Stimulated activated CD8-positive, alpha-beta memory T cell treated with anti-CD3 and anti-CD28 coated beads, Interleukin-4, amount 100 ng/mL, for 1 hour (primary cell): ENCODE measurements around the gene CFAP410.
"Not testable (repeated sequence)": the region's sequence is repeated elsewhere in the genome, so short reads cannot be mapped to it uniquely, and the experiment has no call there.

ENCODE experiments used
- DNase-seq, 2 donors: peaks; one replicate each; pipeline ENCODE4 v3.0.0-alpha.2; 2020; ENCODE audit warnings: low read depth in 2 of 2, low spot score in 1 of 2

Gene CFAP410

DNA sequence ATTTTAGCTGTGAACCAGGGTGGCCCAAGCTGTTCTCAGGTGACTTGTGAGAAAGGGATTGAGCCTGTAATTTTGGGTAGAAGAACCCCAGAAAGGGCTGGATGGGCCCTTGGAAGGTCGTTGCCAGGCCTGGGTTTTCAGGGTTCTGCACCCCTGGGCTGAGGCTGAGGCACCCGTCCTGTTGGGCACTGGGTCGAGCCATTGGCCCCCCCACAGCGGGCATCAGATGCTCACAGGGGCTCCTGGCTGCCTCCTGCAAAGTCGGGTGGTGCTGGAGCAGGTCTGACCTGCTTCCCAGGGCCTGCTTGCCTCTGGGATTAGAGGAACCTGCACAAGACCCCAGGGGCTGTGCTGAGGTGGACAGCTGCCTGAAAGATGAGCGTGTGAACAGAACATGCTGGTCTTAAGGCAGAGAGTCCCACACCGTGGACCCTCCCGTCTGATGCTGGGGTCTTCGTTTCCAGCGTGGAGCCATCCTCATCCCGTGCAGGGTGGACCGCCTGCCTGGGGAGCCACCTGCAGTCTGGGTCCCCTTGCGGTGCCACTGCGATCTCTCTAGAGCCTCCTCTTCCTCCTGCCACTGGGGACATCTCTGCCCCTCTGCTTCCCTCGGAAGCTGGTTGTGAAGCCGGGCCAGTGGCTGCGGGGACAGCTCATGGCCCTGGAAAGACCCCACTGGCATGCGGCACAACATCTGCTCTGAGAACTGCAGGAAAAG, 12.5 kb upstream of the CFAP410 start:
- DNase-seq: no peak

DNA sequence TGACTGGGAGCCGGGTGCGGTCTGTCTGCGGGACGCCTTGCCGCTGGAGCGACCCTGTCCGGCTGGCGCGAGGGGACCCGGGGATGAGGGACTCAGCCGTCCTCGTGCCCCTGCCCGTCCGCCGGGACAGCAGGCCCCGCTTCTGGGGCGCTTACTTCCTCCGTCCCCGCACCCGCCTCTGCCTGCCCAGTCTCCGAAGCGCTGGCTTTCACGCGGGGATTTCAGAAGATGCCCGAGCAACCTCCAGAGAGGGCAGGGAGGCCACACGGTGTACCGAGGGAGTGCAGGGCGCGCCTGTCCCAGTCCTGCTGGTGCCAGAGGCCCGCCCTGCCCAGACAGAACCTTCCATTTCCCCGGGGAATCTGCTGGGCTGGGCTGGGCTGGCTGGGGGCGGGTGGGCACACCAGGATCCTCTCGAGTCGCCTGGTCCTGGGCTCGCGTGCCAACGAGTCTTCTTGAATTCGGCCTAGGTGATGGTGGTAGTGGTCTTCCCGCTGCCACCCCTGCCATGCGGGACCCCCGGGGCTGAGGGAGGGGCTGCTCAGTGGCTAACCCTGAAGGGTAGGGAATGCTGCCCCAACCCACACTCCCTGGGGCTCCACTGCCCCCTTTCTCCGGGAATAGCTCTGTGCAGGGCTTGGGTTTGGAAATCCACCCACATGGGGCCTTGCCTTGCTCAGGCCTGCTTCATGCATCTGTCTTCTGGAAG, 11.7 kb upstream of the CFAP410 start:
- DNase-seq: no peak

DNA sequence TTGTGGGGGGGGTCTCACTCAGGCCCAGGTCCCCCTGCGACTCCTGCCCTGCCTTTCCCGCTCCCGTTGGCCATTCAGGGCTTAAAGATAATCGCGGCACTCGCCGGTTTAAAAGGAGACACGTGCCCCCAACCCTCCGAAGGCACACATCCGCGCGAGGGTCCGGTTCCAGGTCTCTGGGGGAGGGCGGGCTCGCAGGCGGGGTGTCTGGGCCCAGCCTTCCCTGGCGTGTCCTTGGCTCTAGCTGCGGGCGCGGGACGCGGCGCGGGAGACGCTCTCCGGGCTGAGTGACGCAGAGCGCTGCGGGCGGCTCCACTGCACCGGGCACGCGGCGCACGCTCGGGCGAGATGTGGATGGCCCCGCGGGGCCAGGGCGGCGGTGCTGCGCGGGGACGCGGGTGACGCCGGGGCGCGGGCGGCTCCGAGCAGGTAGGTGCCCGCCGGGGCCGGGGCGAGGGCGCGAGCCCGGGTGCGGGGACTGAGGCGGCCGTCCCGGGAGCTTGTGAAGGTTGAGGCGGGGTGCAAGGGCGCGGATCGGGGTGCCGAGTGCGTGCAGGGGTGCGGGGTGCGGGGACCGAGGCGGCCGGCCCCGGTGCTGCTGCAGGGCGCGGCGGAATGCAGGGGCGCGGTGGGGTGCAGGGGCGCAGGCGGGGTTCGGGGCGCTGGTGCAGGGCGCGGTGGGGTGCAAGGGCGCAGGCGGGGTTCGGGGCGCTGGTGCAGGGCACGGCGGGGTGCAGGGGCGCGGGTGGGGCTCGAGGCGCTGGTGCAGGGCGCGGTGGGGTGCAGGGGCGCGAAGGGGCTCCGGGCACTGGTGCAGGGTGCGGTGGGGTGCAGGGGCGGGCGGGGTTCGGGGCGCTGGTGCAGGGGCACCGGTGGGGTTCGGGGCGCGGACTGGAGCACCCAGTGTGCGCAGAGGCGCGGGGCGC, 10.9 kb upstream of the CFAP410 start:
- DNase-seq: no peak

DNA sequence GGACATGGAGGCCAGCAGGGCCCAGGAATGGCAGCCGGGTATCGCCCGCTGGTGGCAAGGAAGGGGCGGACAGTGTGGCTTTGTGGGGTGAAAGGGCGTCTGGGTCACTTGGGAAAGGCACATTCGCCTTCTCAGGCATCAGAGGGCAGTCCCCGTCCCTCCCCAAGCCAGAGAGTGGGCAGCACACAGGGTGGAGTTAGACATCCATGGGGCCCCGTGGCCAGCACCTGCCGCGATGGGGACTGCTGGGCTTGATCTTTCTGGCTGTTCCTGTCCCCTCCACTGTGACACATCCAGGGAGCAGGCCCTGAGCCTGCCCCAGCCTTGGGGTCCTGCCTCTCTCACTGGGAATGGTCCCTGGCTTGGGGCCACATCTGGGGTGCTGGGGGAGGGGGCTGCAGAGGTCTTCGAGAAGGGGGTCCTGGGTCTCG, 10.2 kb upstream of the CFAP410 start:
- DNase-seq: no peak

DNA sequence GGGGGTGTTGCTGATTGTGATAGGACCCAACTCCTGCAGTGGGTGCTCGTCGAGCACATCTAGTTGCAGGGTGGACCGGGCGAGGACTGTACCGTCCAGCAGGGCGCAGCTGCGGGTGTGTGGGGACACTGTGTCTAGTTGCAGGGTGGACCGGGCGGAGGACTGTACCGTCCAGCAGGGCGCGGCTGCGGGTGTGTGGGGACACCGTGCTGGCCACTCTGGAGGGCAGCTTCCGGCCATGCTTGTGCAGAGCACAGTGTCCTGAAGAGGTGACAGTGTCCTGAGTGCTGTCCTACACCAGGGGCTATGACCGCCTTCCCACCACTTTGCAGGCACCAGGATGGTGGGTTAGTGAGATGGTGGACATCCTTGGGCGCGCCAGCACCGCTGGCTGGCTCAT, 9.7 kb upstream of the CFAP410 start:
- no peak for DNase-seq

DNA sequence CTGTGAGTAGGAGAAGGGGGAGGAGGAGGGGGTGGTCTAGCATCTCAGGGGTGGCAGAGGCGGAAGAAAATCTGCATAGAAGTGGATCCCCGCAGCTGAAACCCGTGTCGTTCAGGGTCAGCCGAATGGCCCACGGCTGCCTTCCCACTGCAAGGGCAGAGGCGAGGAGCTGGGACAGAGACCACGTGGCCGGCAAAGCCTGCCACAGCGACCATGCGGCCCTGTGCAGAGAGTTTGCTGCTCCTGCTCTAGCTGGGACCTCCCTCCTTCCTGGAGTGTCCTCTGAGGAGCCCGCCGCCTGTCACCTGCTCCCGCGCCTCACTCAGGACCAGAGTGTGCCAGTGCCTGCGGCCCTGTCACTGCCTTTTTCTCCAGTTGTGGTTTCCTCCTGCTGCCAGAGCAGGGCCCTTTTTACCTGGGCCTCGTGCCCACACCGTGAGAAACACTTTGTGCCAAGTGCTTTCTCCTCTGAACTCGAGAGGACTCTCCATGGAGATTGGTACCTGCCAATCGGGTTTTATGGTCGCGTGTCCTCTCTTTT, 8.8 kb upstream of the CFAP410 start:
- no peak for DNase-seq

DNA sequence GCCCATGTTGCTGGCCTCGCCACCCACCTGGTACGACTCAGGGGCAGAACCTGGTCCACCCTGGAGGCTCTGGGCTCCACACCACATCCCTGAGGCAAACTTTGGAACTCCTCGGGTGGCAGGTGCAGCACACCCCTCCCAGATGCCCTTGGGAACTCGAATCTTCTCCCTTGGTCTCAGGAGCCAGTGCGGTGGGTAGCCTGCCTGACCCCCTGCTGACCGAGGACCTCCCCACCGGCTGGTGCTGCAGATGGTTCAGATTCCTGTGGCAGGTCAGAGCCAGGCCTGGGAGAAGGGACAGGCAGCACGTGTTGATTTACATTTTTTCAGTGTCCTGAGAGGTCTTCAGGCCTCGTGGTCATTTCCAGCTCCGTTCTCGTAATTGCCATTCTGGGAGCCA, 6.3 kb upstream of the CFAP410 start:
- no peak for DNase-seq

DNA sequence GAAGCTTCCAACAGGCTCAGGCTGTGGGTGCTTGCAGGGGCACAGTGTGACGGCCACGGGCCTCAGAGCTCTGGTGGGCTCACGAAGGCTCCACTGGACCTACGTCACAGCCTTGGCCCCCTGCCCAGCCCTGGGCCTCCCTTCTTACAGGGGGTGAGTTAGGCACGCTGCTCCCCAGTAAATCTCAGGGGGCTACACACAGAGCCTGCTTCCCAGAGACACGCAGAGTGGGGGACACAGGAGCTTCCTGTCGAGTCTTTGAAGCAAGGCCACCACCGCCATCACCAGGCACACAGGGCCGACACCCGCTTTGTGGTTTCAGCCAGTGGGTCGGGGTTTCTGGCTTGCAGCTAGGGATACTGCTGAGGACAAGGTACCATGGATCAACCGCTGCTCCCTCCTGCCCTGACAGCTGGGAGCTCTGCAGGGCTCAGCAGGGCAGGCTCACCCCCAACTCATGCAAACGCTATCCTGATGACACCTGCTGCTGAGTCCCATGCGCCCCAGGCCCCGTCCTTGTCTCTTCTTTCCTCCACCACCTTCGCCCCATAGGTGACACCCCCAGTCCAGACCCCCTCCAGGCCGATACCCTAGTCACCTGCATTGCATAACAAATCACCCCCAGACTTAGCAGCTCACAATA, 5.5 kb upstream of the CFAP410 start:
- DNase-seq: no peak

DNA sequence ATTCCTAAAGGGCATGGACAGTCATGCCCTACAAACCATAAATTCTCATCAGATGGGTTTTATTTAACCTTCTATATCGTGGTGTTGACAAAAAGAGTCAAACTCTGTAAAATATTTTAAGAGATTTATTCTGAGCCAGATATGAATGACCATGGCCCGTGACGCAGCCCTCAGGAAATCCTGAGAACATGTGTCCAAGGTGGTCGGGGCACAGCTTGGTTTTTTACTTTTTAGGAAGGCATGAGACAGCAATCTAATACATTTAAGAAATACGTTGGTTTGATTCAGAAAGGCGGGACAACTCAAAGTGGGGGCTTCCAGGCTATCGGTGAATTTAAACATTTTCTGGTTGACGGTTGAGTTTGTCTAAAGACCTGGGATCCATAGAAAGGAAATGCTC, 3.8 kb upstream of the CFAP410 start:
- not testable (repeated sequence) for DNase-seq

DNA sequence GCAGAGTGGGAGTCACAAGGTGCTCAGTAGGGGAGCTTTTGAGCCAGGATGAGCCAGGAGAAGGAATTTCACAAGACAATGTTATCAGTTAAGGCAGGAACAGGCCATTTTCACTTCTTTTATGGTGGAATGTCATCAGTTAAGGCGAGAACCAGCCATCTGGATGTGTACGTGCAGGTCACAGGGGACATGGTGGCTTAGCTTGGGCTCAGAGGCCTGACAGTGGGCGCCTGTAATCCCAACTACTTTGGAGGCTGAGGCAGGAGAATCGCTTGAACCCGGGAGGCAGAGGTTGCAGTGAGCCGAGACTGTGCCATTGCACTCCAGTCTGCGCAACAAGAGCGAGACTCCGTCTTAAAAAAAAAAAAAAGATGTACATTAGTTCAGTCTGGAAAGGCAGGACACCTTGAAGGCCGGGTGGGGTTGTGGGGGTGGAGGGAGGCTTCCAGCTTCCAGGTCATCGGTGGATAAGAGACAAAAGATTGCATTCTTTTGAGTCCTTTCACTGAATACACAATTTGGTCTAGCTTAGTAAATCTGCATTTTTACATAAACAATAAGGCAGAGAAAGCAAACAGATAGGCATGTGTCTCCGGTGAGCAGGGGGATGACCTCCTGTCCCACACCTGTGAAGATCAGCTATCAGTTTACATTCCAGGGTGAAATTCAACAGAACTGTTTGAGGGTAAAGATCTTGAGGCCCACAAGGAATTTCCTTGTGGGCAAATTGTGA, 2.7 kb upstream of the CFAP410 start:
- DNase-seq: not testable (repeated sequence)

DNA sequence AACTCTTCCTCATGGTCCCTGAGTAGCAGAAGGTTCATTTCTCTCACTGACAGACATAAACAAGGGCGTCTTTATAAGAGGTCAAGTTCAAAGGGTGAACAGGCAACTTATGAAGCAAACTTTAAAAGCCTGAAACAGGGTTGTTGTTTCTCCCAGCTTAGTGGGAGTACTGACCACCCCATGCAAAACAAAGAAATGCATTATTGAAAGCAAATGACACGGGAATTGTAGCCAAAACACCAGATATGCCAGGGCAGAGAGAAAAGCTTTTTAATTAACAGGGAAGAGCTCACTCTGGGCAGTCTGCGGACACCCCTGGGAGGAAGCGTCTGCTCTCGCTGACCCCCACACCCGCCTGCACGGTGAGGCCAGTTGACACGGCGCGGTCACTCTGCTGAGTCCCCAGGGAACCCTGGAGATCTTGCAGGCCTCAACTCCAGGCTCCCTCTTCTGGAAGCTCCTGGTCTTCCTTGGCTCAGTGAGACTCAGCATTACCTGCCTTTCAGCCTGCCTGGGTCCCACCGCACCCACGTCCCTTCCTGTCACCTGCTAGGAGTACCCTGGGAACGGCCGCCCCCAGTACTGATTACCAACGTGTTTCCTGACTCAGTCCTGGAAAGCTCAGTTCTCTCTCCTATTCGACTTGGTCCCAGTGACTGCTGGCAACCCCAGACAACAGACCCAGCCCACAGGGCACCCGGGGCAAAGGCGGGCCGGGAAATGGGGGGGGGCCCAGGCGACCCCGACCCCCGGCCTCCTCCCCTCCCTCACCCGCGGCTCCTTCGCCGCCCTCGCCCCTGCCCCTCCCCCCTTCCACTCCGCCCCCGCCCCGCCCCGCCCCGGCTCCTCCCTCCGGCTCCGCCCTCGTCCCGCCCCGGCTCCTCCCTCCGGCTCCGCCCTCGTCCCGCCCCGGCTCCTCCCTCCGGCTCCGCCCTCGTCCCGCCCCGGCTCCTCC, 972 bp downstream of the CFAP410 start:
- DNase-seq: peak in 1 of 2 donors; percentile 15

DNA sequence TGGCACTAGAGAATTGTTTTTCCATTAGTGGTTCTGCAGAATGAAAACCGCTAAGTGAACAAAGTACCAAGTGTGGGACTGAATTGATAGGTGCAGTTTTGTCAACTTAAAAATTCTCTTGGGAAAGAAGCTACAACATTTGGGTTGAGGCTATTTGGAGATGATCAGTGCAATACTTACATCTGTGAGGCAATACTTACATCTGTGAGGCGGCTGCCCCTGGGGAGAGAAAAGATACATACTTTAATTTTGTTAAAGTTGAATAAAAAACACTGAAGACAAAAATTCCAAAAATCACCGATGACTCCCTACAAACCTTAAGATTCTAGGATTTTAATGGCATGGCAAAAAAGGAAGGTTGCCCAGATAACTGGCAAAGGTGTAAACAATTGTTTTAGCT, 1.7 kb downstream of the CFAP410 start:
- no peak for DNase-seq

DNA sequence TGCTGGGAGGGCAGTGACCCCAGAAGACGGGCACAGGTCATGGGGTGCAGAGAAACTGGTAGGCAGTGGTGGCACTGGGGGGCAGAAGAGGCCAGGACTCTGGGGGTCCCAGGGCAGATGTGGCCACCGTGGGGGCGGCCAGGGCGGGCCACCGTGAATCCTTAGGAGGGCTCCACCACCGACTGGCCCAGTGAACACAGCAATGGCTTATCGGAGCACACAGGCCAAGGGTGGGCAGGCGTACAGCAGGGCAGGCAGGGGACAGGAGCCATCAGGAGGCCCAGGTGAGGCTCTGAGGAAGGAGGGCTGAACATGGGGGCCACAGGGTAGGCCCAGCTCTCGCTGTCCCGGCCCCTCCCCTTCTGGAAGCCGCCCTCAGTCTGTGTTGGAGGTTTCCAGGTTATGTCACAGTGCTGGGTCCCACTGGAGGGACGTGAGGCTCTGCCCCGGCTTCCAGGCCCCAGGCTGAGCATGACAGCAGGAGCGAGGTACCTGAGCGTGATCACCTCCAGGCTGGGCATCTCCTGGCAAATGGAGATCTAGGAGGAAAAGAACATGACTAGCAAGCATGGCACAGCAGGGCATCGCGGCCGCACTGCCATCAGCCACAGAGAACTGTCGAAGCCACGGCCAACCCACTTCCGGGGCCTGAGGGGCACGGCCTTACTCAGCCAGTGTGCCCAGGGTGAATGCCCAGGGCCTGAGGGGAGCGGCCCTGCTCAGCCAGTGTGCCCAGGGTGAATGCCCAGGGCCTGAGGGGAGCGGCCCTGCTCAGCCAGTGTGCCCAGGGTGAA, 3.7 kb downstream of the CFAP410 start:
- no peak for DNase-seq

DNA sequence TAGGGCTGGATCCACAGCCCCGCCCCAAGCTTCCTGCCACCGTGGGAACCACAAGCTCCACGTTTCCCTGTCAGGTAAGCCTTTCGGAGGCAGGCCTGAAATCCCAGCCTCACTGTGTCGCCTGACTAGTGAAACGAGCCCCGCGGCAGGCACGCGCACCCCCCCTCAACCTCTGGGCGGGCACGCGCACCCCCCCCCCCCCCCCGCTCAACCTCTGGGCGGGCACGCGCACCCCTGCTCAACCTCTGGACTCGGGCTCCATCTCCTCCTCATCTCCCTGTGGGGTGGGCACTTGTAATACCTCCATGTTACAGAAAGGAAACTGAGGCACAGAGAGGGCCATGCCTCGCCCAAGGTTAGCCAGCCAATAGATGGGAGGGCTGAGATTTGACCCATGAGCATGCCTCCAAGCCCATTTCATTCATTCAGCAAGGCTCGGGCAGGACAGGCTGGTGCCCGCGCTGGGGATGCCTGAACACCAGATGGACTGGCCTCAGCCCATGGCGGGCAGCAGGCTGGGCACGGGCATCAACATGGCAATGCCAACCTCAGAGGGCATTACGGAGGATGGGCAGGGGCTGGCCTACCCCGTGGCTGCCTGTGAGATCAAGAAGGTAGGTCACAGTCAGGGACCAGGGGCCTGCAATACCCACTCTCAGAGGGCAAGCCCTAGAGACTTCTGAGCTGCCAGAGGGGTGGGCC, 4.7 kb downstream of the CFAP410 start:
- DNase-seq: no peak

DNA sequence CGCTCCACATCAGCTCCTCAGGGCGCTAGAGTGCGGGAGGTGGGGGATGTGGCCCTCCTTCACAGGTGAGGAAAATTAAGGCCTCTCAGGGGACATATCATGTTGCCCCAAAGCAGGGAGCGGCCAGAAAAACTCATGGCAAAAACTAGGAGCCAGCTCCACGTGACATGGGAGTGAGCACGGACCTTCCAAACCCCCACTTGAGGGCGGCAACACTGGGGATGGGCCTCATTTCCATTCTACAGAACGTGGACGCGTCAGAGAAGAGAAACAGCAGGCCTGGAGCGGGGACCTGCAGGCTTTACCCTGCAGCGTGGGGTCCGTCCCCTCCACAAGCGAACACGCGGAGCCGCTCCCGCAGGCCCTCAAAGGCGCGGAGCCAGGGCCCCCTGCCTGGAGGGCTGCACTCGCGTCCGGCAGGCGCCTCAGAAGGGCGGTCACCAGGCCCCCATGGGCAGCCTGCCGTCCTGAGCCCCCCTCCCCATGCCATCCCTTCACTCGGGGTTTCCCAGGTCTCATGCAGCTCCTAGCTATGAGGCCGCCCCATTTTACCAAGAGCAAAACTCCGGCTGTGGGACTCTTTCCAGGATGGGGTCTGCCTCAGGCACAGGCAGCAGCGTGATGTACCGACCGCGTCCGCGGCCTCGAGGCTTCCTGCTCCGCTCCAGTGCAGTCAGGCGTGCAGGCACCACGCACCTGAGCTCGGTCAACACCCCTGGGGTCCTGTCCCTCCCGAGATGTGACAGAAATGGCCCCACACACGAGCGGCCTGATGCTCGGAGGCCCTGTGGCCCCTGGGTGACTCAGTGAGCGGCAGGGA, 5.5 kb downstream of the CFAP410 start:
- no peak for DNase-seq

DNA sequence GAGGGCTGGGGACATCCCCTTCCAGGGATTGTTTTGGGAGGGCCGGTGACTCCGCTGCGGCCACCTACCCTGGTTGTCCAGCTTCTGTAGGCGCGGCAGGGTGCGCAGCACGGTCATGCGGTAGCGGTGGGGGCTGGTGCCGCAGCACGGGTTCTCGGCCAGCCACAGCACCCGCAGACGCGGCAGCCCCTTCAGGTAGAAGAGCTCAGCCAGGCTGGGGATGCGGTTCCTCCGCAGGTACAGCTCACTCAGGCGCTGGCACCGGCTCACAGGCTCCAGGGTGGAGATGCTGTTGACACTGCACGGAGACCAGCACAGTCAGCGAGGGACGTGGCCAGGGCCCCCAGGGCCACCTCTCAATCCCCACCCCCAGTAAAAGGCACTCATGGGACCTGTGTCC, 6.2 kb downstream of the CFAP410 start:
- no peak for DNase-seq

DNA sequence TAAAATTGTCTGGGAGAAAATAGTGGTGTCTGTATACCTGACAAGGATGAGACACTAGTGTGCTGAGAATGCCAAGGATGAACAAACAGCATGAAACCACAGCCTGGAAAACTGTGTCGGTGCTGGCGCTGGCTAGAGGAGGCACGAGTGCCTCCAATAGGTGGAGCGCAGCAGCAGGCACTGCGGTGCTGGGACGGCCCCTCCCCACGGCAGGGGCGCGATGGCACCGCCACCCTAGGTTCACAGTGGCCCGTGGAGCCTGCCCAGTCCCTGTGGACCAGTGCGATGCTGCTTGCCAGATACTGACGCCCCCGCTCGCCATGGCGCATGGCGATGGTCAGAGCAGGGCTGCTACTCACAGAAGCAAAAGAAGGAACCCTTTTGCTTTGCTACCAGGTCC, 6.8 kb downstream of the CFAP410 start:
- DNase-seq: no peak
